ENCODE measurements around the gene DLGAP1. TPM values are rescaled to one million over a fixed set of nuclear protein-coding genes. Genes with fewer than 3 reads are reported as not detected.

Gene DLGAP1
- polyA plus RNA-seq, 1 donor from 2014 or later, result 4.5 TPM

- H3K36me3 ChIP-seq (ENCODE audit: insufficient read depth, low read length), result no peaks in the 10 kb centered on the region
- no peaks in the 10 kb centered on the region for H3K9me3 ChIP-seq (ENCODE audit: low read length)
- H3K27me3 ChIP-seq (ENCODE audit: insufficient read depth, low read depth, low read length), result no peaks in the 10 kb centered on the region
- TF ChIP-seq RAD21 (conservative IDR thresholded peaks at IDR 0.05), result no peak
- TF ChIP-seq, protein P1, sequence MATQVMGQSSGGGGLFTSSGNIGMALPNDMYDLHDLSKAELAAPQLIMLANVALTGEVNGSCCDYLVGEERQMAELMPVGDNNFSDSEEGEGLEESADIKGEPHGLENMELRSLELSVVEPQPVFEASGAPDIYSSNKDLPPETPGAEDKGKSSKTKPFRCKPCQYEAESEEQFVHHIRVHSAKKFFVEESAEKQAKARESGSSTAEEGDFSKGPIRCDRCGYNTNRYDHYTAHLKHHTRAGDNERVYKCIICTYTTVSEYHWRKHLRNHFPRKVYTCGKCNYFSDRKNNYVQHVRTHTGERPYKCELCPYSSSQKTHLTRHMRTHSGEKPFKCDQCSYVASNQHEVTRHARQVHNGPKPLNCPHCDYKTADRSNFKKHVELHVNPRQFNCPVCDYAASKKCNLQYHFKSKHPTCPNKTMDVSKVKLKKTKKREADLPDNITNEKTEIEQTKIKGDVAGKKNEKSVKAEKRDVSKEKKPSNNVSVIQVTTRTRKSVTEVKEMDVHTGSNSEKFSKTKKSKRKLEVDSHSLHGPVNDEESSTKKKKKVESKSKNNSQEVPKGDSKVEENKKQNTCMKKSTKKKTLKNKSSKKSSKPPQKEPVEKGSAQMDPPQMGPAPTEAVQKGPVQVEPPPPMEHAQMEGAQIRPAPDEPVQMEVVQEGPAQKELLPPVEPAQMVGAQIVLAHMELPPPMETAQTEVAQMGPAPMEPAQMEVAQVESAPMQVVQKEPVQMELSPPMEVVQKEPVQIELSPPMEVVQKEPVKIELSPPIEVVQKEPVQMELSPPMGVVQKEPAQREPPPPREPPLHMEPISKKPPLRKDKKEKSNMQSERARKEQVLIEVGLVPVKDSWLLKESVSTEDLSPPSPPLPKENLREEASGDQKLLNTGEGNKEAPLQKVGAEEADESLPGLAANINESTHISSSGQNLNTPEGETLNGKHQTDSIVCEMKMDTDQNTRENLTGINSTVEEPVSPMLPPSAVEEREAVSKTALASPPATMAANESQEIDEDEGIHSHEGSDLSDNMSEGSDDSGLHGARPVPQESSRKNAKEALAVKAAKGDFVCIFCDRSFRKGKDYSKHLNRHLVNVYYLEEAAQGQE (IDR thresholded peaks at IDR 0.05; ENCODE audit: borderline replicate concordance), result no peak
- no peak for TF ChIP-seq EZH2 (IDR thresholded peaks at IDR 0.05; ENCODE audit: borderline replicate concordance, insufficient read depth, low read length, poor library complexity, severe bottlenecking)
- no peak for TF ChIP-seq SMC3 (conservative IDR thresholded peaks at IDR 0.05; ENCODE audit: poor library complexity)
- TF ChIP-seq EP300 (conservative IDR thresholded peaks at IDR 0.05; ENCODE audit: poor library complexity, severe bottlenecking), result no peak
- TF ChIP-seq TAF1 (IDR thresholded peaks at IDR 0.05; ENCODE audit: low read depth), result no peak
- no peak for TF ChIP-seq MXI1 (conservative IDR thresholded peaks at IDR 0.05; ENCODE audit: poor library complexity, severe bottlenecking)
- TF ChIP-seq POLR2AphosphoS5 (IDR thresholded peaks at IDR 0.05), result no peak
- no peak for TF ChIP-seq CTCF (IDR thresholded peaks at IDR 0.05; ENCODE audit: poor library complexity, severe bottlenecking)
- H4K20me1 ChIP-seq (ENCODE audit: insufficient read depth), result no peaks in the 10 kb centered on the region
- no peaks in the 10 kb centered on the region for H3K79me2 ChIP-seq (replicated peaks; ENCODE audit: insufficient read depth, low read length)
- no peak overlapping the region for H3K4me2 ChIP-seq (ENCODE audit: low read length)
- no peak overlapping the region for H3K9ac ChIP-seq (ENCODE audit: low read length)
- no peak overlapping the region for H3K27ac ChIP-seq (ENCODE audit: low read length)
- no peak overlapping the region for H2AFZ ChIP-seq (ENCODE audit: low read depth, low read length)
- no peaks in the 10 kb centered on the region for H3K9me2 ChIP-seq (ENCODE audit: insufficient read depth, low read length)
- no peak overlapping the region for H3K4me3 ChIP-seq (ENCODE audit: low read length)
- no peaks in the 10 kb centered on the region for H3F3A ChIP-seq (ENCODE audit: insufficient read depth, low read length, poor library complexity, severe bottlenecking)
These were observed 748.6 kb downstream of the DLGAP1 start for GRCh38 chr18:3706279-3707097.

GRCh38 chr18:3704556-3705344 lies 750.4 kb downstream of the DLGAP1 start:
- Histone ChIP-seq H2AFZ (ENCODE audit: low read depth, low read length) (no peak overlapping the region), H3K79me2 (replicated peaks; ENCODE audit: insufficient read depth, low read length) (no peaks in the 10 kb centered on the region), H3K36me3 (ENCODE audit: insufficient read depth, low read length) (no peaks in the 10 kb centered on the region), H3K4me3 (ENCODE audit: low read length) (no peak overlapping the region), H3K9me2 (ENCODE audit: insufficient read depth, low read length) (no peaks in the 10 kb centered on the region), H3K9me3 (ENCODE audit: low read length) (no peaks in the 10 kb centered on the region), H3K4me2 (ENCODE audit: low read length) (no peak overlapping the region), H3K27me3 (ENCODE audit: insufficient read depth, low read depth, low read length) (no peaks in the 10 kb centered on the region), H3F3A (ENCODE audit: insufficient read depth, low read length, poor library complexity, severe bottlenecking) (no peaks in the 10 kb centered on the region), H3K27ac (ENCODE audit: low read length) (no peak overlapping the region), H4K20me1 (ENCODE audit: insufficient read depth) (no peaks in the 10 kb centered on the region), H3K9ac (ENCODE audit: low read length) (no peak overlapping the region)
- TF ChIP-seq CTCF (IDR thresholded peaks at IDR 0.05; ENCODE audit: poor library complexity, severe bottlenecking), result no peak
- TF ChIP-seq TAF1 (IDR thresholded peaks at IDR 0.05; ENCODE audit: low read depth), result no peak
- TF ChIP-seq, protein P1 (IDR thresholded peaks at IDR 0.05; ENCODE audit: borderline replicate concordance), result no peak
- no peak for TF ChIP-seq RAD21 (conservative IDR thresholded peaks at IDR 0.05)
- TF ChIP-seq MXI1 (conservative IDR thresholded peaks at IDR 0.05; ENCODE audit: poor library complexity, severe bottlenecking), result no peak
- TF ChIP-seq POLR2AphosphoS5 (IDR thresholded peaks at IDR 0.05), result no peak
- TF ChIP-seq EZH2 (IDR thresholded peaks at IDR 0.05; ENCODE audit: borderline replicate concordance, insufficient read depth, low read length, poor library complexity, severe bottlenecking), result no peak
- no peak for TF ChIP-seq EP300 (conservative IDR thresholded peaks at IDR 0.05; ENCODE audit: poor library complexity, severe bottlenecking)
- no peak for TF ChIP-seq SMC3 (conservative IDR thresholded peaks at IDR 0.05; ENCODE audit: poor library complexity)

All from neural cell (in vitro differentiated cells).